ENCODE results near the gene PCDHB2.
"Not testable (repeated sequence)": the region's sequence is repeated elsewhere in the genome, so short reads cannot be mapped to it uniquely, and the experiment has no call there.

Gene PCDHB2

DNA sequence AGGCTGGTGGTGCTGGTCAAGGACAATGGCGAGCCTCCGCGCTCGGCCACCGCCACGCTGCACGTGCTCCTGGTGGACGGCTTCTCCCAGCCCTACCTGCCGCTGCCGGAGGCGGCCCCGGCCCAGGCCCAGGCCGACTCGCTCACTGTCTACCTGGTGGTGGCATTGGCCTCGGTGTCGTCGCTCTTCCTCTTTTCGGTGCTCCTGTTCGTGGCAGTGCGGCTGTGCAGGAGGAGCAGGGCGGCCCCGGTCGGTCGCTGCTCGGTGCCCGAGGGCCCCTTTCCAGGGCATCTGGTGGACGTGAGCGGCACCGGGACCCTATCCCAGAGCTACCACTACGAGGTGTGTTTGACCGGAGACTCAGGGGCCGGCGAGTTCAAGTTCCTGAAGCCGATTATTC is 42.9 kb downstream of the PCDHB2 start:
- H3K27me3 ChIP-seq (ENCODE audit: control insufficient read depth, insufficient read depth, low read length); H3K27ac ChIP-seq (ENCODE audit: low read depth, low read length); H3K4me1 ChIP-seq (ENCODE audit: control insufficient read depth, insufficient read depth, low read length); H3K36me3 ChIP-seq (ENCODE audit: control insufficient read depth, insufficient read depth, low read length); H3K4me3 ChIP-seq (ENCODE audit: low read depth, low read length); H3K9ac ChIP-seq (ENCODE audit: low read depth, low read length): not testable (repeated sequence)
- H3K9me3 ChIP-seq (ENCODE audit: control insufficient read depth, insufficient read depth, low read length), result peaks cover 20% of the 10 kb centered on the region

Data from HUES48 (cell line).